Tibial nerve (tissue), 3 donors: ENCODE measurements around the gene ANKHD1.

ENCODE experiments used
- CTCF ChIP-seq, 5 experiments: fragments of 200-600 bp in 3 of 5; fragments of 450-650 bp in 2 of 5; sonication (generic) in 3 of 5; IDR thresholded peaks; one replicate each; pipeline ENCODE4 v1.5.1; 2016 to 2019; ENCODE audit warnings: antibody characterized with exemption in 5 of 5, mild to moderate bottlenecking in 3 of 5, moderate library complexity in 2 of 5
- POLR2A ChIP-seq, 2 donors: fragments of 450-650 bp; IDR thresholded peaks; one replicate each; pipeline ENCODE4 v1.6.1; 2017; ENCODE audit warnings: antibody characterized with exemption in 2 of 2, mild to moderate bottlenecking in 2 of 2, moderate library complexity in 2 of 2

- TF ChIP-seq POLR2A (IDR thresholded peaks at IDR 0.05) (no peak), CTCF (IDR thresholded peaks at IDR 0.05) (no peak)
These were observed 36.4 kb upstream of the ANKHD1 start for GRCh38 chr5:140365282-140365681.
